HepG2 (cell line): Measurements from ENCODE around the gene TMEM139. TPM values are rescaled to one million over a fixed set of nuclear protein-coding genes. Genes with fewer than 3 reads are reported as not detected.

Experiments
- ETV6 ChIP-seq: sonication (generic); formaldehyde crosslinking; conservative IDR thresholded peaks from 2 replicates; pipeline ENCODE4 v1.4.0; 2020; ENCODE audit warnings: missing genetic modification reagents
- SALL2 ChIP-seq: sonication (generic); formaldehyde crosslinking; IDR thresholded peaks from 2 replicates; pipeline ENCODE4 v1.8.1; 2023; ENCODE audit warnings: mild to moderate bottlenecking, missing genetic modification reagents, inconsistent platforms
- ZNF142 ChIP-seq: sonication (generic); formaldehyde crosslinking; IDR thresholded peaks from 2 replicates; pipeline ENCODE4 v1.4.0; 2020; ENCODE audit warnings: missing genetic modification reagents
- ZNF256 ChIP-seq: sonication (generic); formaldehyde crosslinking; conservative IDR thresholded peaks from 2 replicates; pipeline ENCODE4 v1.4.0; 2020; ENCODE audit warnings: missing genetic modification reagents
- ZNF318 ChIP-seq: sonication (generic); formaldehyde crosslinking; IDR thresholded peaks from 2 replicates; pipeline ENCODE4 v1.4.0; 2020; ENCODE audit warnings: mild to moderate bottlenecking, missing genetic modification reagents
- ZNF562 ChIP-seq: sonication (generic); formaldehyde crosslinking; IDR thresholded peaks from 2 replicates; pipeline ENCODE4 v1.8.0; 2022; ENCODE audit warnings: missing genetic modification reagents, borderline replicate concordance
- ZNF678 ChIP-seq: sonication (generic); formaldehyde crosslinking; IDR thresholded peaks from 2 replicates; pipeline ENCODE4 v1.4.0; 2020; ENCODE audit warnings: mild to moderate bottlenecking, missing genetic modification reagents
- ZNF687 ChIP-seq: sonication (generic); formaldehyde crosslinking; IDR thresholded peaks from 2 replicates; pipeline ENCODE4 v1.5.1; 2020; ENCODE audit warnings: mild to moderate bottlenecking, missing genetic modification reagents, moderate library complexity
- ZNF878 ChIP-seq: sonication (generic); formaldehyde crosslinking; IDR thresholded peaks from 2 replicates; pipeline ENCODE4 v1.8.1; 2023; ENCODE audit warnings: mild to moderate bottlenecking, missing genetic modification reagents, moderate library complexity
- polyA plus RNA-seq, 8 experiments: library from polyadenylated mRNA; depleted of rRNA in 3 of 8; stranded (reverse) in 7 of 8; unstranded in 1 of 8; fragments of >200 nt; fragmentation: Illumina TruSeq in 4 of 8; extraction: Trizol in 4 of 8; gene quantifications; 2 replicates each; pipeline versions ENCODE4 v1.2.1 to v1.2.3, GENCODE V29; 2011 to 2016; ENCODE audit warnings: low read depth in 4 of 8, missing spikeins in 1 of 8, mixed read lengths in 1 of 8; ENCODE audit not compliant: insufficient read depth in 1 of 8
- total RNA-seq, 5 experiments: library from RNA; depleted of rRNA; stranded (reverse); fragments of >200 nt; fragmentation: Illumina TruSeq; extraction: Trizol; gene quantifications; 2 replicates each; pipeline ENCODE4 v1.2.3, GENCODE V29; 2016; ENCODE audit warnings: low read depth in 1 of 5

TMEM139 gene
- total and polyA plus RNA-seq, 2 of the 13 experiments (the other 11 are each of a cell fraction or from before 2014, with no cell fraction given), result 7.9 to 14.0 TPM

GRCh38 chr7:143287935-143288826, 3.4 kb downstream of the TMEM139 start, which contains the start of gene CASP2 (continued):
- no peak for TF ChIP-seq ZNF318
- TF ChIP-seq ZNF687 (CRISPR knock-in tag), result peak; percentile 91
- TF ChIP-seq SALL2 (CRISPR knock-in tag), result peak; percentile 57; the same call in 1 of the 2 replicates
- TF ChIP-seq ZNF678 (CRISPR knock-in tag), result no peak
- TF ChIP-seq ZNF562 (CRISPR knock-in tag), result no peak
- TF ChIP-seq ZNF256, result no peak
- peak; percentile 95 for TF ChIP-seq ZNF142
- TF ChIP-seq ETV6 (CRISPR knock-in tag), result no peak
- 0 out of 2 replicates have a peak, but pooled peaks have one; percentile 15 for TF ChIP-seq ZNF878 (CRISPR knock-in tag)
